Measurements from ENCODE around the gene NFX1.

The NFX1 gene

GRCh38 chr9:33291031-33291397 lies 698 bp downstream of the NFX1 start:
- TF ChIP-seq CTCF (IDR thresholded peaks at IDR 0.05; ENCODE audit: low read length, missing control alignments): no peak
- peak overlapping the region; percentile 69 for H3K4me3 ChIP-seq (replicated peaks; ENCODE audit: low read depth, low read length)
- no peak for DNase-seq (ENCODE audit: low read depth)

- DNase-seq (ENCODE audit: low read depth): no peak
- TF ChIP-seq CTCF (IDR thresholded peaks at IDR 0.05; ENCODE audit: low read length, missing control alignments): no peak
- no peak overlapping the region for H3K4me3 ChIP-seq (replicated peaks; ENCODE audit: low read depth, low read length)
Observed at GRCh38 chr9:33291901-33292300, 1.6 kb downstream of the NFX1 start.

GRCh38 chr9:33293782-33294181 lies 3.5 kb downstream of the NFX1 start:
- no peak for DNase-seq (ENCODE audit: low read depth)
- TF ChIP-seq CTCF (IDR thresholded peaks at IDR 0.05; ENCODE audit: low read length, missing control alignments): no peak

GRCh38 chr9:33294670-33295432 lies 4.5 kb downstream of the NFX1 start:
- TF ChIP-seq CTCF (IDR thresholded peaks at IDR 0.05; ENCODE audit: low read length, missing control alignments): no peak
- H3K4me3 ChIP-seq (replicated peaks; ENCODE audit: low read depth, low read length): no peak overlapping the region
- no peak for DNase-seq (ENCODE audit: low read depth)

More at GRCh38 chr9:33293782-33294181, 3.5 kb downstream of the NFX1 start:
- H3K4me3 ChIP-seq (replicated peaks; ENCODE audit: low read depth, low read length): no peak overlapping the region

- TF ChIP-seq CTCF (IDR thresholded peaks at IDR 0.05; ENCODE audit: low read length, missing control alignments): no peak
- no peak for DNase-seq (ENCODE audit: low read depth)
- H3K4me3 ChIP-seq (replicated peaks; ENCODE audit: low read depth, low read length): no peak overlapping the region
Observed at GRCh38 chr9:33295571-33295970, 5.3 kb downstream of the NFX1 start.

GRCh38 chr9:33297432-33297831 lies 7.1 kb downstream of the NFX1 start:
- no peak for TF ChIP-seq CTCF (IDR thresholded peaks at IDR 0.05; ENCODE audit: low read length, missing control alignments)
- no peak for DNase-seq (ENCODE audit: low read depth)
- H3K4me3 ChIP-seq (replicated peaks; ENCODE audit: low read depth, low read length): no peak overlapping the region

GRCh38 chr9:33300546-33300945 lies 10.2 kb downstream of the NFX1 start:
- TF ChIP-seq CTCF (IDR thresholded peaks at IDR 0.05; ENCODE audit: low read length, missing control alignments): no peak
- DNase-seq (ENCODE audit: low read depth): no peak

More at GRCh38 chr9:33300546-33300945, 10.2 kb downstream of the NFX1 start:
- H3K4me3 ChIP-seq (replicated peaks; ENCODE audit: low read depth, low read length): no peak overlapping the region

All from fibroblast of pulmonary artery (primary cell).